Hematopoietic multipotent progenitor cell (in vitro differentiated cells): ENCODE measurements around the gene PINK1. TPM values are rescaled to one million over a fixed set of nuclear protein-coding genes. Genes with fewer than 3 reads are reported as not detected.

ENCODE experiments used
- DNase-seq, 3 donors: peaks; one replicate each; pipeline ENCODE4 v3.0.0-alpha.2; 2011 to 2015; ENCODE audit warnings: low read depth in 2 of 3, low spot score in 2 of 3
- total RNA-seq: library from RNA; depleted of rRNA; stranded (reverse); fragments of >200 nt; gene quantifications from one replicate; pipeline ENCODE4 v1.2.3, GENCODE V29; 2012

PINK1 gene
- total RNA-seq, 1 donor: 53.3 TPM

DNA sequence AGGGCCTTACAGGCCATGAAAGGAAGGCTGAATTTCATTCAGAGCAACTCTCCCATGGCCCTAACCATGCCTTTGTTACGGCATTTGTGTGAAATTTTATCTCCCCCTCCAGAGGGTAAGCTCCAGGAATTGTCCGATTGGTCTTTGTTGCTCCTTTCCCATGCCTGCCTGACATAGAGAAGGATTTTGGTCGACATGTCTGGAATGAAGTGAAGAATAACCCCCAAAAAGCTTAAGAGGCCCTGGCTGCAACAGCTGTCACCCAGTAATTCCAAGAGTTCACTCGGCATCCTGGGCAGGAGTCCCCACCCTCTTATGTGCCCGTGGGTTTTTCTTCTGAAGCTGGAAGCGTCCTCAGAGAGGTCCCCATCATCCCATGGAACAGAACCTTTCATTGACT is 23.7 kb upstream of the PINK1 start:
- DNase-seq: no peak

GRCh38 chr1:20610970-20611369 is 22.3 kb upstream of the PINK1 start:
- no peak for DNase-seq

- no peak for DNase-seq
Measured at GRCh38 chr1:20611652-20612051, 21.6 kb upstream of the PINK1 start.

DNA sequence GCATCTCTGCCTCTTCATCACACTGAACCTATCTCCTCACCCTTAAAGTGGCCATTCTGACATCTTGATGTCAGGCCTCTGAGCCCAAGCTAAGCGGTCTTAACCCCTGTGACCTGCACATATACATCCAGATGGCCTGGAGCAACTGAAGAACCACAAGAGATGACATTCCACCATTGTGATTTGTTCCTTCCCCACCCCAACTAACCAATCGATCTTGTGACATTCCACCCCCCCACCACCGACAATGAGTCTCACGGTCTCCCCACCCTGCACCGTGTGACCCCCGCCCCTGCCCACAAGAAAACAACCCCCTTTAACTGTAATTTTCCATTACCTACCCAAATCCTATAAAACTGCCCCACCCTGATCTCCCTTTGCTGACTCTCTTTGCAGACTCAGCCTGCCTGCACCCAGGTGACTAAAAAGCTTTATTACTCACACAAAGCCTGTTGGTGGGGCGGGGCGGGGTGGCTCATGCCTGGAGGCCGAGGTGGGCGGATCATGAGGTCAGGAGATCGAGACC is 21.0 kb upstream of the PINK1 start:
- no peak for DNase-seq

DNA sequence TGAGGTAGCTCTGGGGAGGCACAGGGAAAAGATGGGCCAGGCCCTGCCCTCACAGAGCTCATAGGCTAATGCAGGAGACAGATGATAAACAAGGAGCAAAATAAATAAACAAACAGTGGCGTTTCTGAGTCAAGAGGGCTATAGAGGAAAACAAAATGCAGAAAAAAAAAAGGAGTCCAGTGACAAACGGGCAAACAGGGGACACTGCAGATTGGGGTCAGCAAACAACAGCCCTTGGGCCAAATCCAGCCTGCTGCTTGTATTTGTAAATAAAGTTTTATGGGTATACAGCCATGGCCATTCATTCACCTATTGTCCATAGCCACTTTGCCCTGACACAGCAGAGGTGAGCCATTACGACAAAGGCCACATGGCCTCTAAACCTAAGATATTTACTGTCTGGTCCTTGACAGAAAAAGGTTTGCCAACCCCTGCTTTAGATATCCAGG is 19.1 kb upstream of the PINK1 start:
- no peak for DNase-seq

DNA sequence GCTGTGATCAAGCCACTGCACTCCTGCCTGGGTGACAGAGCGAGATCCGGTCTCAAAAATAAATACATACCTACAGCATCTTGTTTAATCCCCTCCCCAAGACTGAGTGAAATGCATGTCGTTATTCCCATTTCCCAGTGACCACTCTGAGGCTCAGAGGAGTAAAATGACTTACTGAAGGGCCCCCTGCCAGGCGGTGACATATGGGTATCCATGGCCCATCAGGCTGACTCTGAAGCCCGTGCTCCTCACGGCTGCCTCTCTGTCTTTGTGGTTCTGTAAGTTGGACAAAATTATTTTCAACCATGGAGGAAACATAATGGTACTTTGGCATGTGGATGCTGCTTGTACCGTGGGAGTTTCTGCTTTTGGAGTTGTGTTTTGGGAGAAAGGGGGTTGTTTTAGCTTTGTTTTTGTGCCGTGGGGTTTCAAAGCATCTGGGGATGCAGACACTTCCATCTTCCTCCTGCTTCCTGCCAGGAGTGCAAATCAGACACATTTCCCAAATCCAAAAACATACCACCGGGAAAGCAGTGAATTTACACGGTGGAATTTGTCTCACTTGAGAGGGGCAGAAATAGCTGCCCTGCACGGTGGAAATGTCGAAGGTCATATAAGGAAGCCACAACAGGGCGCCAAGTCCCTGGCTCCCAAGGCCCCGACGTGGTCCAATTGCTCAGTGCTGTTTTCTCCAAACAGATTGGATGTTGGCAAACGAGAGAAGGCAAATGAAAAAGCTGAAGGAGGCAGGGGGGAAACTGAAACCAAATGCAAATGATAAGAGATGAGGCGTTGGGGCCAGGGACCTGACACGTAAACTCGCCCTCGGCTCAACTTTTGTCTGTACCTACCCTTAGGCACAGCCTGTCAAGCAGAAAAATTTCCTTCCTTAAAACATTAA is 17.1 kb upstream of the PINK1 start:
- no peak for DNase-seq

DNA sequence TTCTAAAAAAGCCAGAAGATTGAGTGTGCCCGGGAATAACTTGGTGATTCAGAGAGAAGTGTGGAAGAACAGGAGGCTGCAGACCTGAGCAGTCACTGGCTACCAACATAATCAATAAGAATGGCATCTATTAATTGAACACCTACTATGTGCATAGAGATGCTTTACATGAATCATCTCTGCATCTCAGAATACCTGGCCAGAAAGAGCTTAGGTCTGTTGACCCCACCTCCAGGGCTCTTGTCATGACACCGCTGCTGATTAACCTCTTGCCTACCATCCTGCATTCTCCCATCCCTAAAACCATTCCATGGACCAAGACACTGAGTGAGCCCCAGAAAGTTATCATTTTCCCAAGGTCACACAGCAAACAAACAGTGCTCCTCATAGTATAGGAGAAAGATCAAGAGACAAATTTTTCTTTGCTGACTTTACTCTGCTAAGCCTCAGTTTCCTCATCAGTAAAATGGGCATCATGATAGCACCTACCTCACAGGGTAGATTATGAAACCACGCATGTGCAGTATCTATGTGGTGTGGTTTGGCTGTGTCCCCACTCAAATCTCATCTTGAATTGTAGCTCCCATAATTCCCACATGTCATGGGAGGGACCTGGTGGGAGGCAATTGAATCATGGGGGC is 16.3 kb upstream of the PINK1 start:
- DNase-seq: no peak

DNA sequence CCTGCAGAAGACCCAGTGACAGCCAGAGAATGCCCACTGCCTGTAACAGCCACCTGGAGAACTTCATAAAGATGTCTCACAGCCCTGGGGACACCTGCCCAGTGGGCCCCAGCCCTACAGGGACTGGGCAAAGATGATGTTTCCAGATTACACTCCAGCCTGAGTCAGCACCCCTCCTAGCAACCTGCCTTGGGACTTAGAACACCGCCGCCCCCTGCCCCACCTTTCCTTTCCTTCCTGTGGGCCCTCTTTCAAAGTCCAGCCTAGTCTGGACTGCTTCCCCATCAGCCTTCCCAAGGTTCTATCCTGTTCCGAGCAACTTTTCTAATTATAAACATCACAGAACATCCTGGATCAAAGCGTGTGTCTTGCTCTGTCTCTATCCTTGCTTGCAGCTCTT is 14.7 kb upstream of the PINK1 start:
- DNase-seq: no peak

DNA sequence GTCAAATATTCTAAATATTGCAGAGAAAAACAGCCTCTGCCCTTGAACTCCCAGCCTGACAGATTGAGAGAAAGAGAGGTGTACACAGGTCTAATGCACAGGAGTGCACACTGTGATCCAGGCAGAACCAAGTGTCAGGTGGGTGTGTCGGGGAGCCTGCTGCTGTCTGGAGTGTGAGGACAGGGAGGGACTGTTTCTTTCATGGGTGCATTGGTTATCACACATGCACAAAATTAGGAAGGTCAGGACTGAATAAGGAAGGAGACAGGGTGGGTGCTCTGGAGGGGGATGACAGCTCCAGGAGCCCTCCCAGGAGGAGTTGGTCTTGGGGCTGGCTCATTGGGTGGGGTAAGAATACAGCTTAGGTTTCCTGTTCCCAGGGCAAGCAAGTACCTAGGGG is 13.3 kb upstream of the PINK1 start:
- DNase-seq: no peak

DNA sequence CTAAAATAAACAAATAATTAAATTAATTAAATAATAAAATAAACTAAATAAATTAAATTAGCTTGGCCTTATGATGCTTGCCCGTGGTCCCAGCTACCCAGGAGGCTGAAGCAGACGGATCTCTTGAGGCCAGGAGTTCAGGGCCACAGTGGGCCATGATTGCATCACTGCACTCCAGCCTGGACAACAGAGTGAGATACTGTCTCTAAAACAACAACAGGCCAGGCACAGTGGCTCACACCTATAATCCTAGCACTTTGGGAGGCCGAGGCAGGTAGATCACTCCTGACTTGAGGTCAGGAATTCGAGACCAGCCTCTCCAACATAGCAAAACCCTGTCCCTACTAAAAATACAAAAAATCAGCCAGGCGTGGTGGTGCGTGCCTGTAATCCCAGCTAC is 12.2 kb upstream of the PINK1 start:
- DNase-seq: no peak

GRCh38 chr1:20624709-20625108 is 8.5 kb upstream of the PINK1 start:
- no peak for DNase-seq

DNA sequence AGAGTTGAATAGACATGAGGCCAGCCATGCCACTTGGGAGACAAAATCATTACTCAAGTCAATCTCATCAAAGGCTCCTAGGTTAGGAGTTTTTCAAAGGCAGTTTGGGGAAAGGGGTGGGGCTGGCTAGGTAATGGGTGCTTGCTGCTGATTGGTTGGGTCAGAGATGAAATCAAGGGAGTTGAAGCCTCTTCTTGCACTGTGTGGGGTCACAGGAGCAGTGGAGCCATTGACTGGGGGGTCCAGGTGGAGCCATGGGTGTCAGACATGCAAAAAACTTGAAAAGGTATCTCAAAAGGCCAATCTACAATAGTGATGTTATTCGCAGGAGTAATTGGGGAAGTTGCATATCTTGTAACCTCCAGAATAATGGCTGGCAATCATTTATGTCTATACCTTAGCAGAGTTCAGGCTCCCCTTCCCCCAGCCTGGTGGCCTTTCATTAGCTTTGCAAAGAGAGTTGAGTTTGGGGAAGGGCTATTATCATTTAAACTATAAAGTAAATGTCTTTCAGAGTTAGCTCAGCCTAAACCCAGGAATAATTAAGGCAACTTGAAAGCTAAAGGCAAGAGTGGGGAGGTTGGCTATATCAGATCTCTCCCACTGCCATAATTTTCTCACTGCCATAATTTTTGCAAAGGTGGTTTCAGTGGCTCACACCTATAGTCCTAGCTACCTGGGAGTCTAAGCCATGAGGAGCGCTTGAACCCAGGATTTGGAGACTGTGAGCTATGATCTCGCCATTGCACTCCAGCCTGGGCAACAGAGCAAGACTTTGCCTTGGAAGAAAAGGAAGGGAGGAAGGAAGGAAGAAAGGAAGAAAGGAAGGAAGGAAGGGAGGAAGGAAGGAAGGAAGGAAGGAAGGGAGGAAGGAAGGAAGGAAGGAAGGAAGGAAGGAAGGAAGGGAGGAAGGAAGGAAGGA is 7.8 kb upstream of the PINK1 start:
- DNase-seq: no peak

- no peak for DNase-seq
Measured at GRCh38 chr1:20626098-20626427, 7.2 kb upstream of the PINK1 start.

GRCh38 chr1:20626524-20626923 is 6.7 kb upstream of the PINK1 start:
- no peak for DNase-seq

- DNase-seq: no peak
Measured at GRCh38 chr1:20630729-20631128, 2.5 kb upstream of the PINK1 start.

- DNase-seq: no peak
Measured at GRCh38 chr1:20632386-20632785, 872 bp upstream of the PINK1 start.

DNA sequence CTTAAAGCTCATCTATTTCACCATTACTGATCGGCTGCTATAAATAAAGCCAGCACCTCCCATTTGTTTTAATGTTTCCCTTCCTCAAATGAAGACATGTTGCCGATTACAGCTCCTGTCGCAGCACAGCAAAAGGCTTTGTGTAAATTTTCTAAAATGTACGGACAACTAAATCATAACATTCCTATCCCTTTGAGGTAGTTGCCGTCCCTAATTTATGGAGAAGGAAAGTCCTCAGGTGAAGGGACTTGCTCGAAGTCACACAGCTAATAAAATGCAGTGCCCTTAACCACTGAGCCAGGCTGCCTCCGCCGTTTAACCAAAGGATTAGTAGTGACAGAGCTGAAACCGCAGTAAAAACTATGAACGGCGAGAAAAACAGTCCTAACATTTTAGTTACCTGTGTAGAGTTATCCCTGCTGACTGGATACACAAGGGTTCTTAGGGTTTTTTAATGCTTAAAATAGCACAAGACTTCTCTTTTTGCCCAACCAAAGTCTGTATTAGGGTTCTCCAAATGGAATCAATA is 871 bp downstream of the PINK1 start:
- DNase-seq: no peak

GRCh38 chr1:20634594-20635084 is 1.4 kb downstream of the PINK1 start:
- DNase-seq: peak in 2 of 3 donors; percentile 43 to 57

- no peak for DNase-seq
Measured at GRCh38 chr1:20636785-20637347, 3.6 kb downstream of the PINK1 start.

- peak; percentile 34 to 79 (median 63) for DNase-seq
Measured at GRCh38 chr1:20640183-20640597, 6.9 kb downstream of the PINK1 start.
